Keratinocyte (primary cell): ENCODE measurements around the gene MTHFD2. TPM values are rescaled to one million over a fixed set of nuclear protein-coding genes. Genes with fewer than 3 reads are reported as not detected.

ENCODE experiments used
- DNase-seq: peaks from one replicate; pipeline ENCODE4 v3.0.0-alpha.2; 2011; ENCODE audit warnings: low read depth, missing footprints, low spot score
- FAIRE-seq: peaks from 2 replicates; lab custom pipeline; 2011; peaks lifted over from hg19 to GRCh38; lab: Jason Lieb, UNC
- H2AFZ ChIP-seq: 2 replicates; pipeline ENCODE4 v1.6.0; 2012; ENCODE audit warnings: low read length, control low read depth, inconsistent platforms; ENCODE audit not compliant: control insufficient read depth
- H3K27ac ChIP-seq: 2 replicates; pipeline ENCODE4 v1.5.1; 2011; ENCODE audit warnings: low read length; ENCODE audit not compliant: control insufficient read depth, insufficient read depth
- H3K27me3 ChIP-seq: 3 replicates; pipeline ENCODE4 v1.6.0; 2011; ENCODE audit warnings: low read length; ENCODE audit not compliant: control insufficient read depth, insufficient read depth; ENCODE audit errors: extremely low read depth
- H3K36me3 ChIP-seq, 2 experiments: 2 replicates in 1 of 2; 3 replicates in 1 of 2; pipeline ENCODE4 v1.5.1; 2011; ENCODE audit warnings: low read length in 2 of 2, mild to moderate bottlenecking in 1 of 2; ENCODE audit not compliant: control insufficient read depth in 2 of 2, insufficient read depth in 2 of 2; ENCODE audit errors: extremely low read depth in 1 of 2
- H3K4me1 ChIP-seq: 3 replicates; pipeline ENCODE4 v1.5.1; 2011; ENCODE audit warnings: low read length; ENCODE audit not compliant: control insufficient read depth, insufficient read depth; ENCODE audit errors: extremely low read depth
- H3K4me2 ChIP-seq: 3 replicates; pipeline ENCODE4 v1.6.0; 2011; ENCODE audit warnings: low read depth, low read length; ENCODE audit not compliant: control insufficient read depth, insufficient read depth; ENCODE audit errors: extremely low read depth
- H3K4me3 ChIP-seq, 3 experiments: fragments of 200-600 bp in 1 of 3; sonication (generic) in 1 of 3; 2 replicates in 2 of 3; 3 replicates in 1 of 3; pipeline ENCODE4 v1.5.1; 2011 to 2016; ENCODE audit warnings: low read length in 3 of 3, mild to moderate bottlenecking in 3 of 3, control low read depth in 2 of 3, inconsistent platforms in 1 of 3, low read depth in 1 of 3, mixed read lengths in 1 of 3, mixed run types in 1 of 3, moderate library complexity in 1 of 3; ENCODE audit not compliant: control insufficient read depth in 2 of 3, insufficient read depth in 2 of 3; ENCODE audit errors: extremely low read depth in 1 of 3
- H3K79me2 ChIP-seq: 2 replicates; pipeline ENCODE4 v1.6.0; 2012; ENCODE audit warnings: low read length; ENCODE audit not compliant: control insufficient read depth, insufficient read depth
- H3K9ac ChIP-seq: 3 replicates; pipeline ENCODE4 v1.6.0; 2011; ENCODE audit warnings: low read length; ENCODE audit not compliant: control insufficient read depth, insufficient read depth; ENCODE audit errors: extremely low read depth
- H3K9me1 ChIP-seq: 3 replicates; pipeline ENCODE4 v1.6.0; 2011; ENCODE audit warnings: low read length; ENCODE audit not compliant: control insufficient read depth, insufficient read depth; ENCODE audit errors: extremely low read depth
- H3K9me3 ChIP-seq: 2 replicates; pipeline ENCODE4 v1.5.1; 2012; ENCODE audit warnings: low read depth, low read length; ENCODE audit not compliant: control insufficient read depth
- H4K20me1 ChIP-seq: 3 replicates; pipeline ENCODE4 v1.6.0; 2011; ENCODE audit warnings: low read length; ENCODE audit not compliant: control insufficient read depth, insufficient read depth; ENCODE audit errors: extremely low read depth
- CTCF ChIP-seq, 3 experiments: IDR thresholded peaks in 1 of 3; conservative IDR thresholded peaks in 1 of 3; optimal IDR thresholded peaks in 1 of 3; 2 replicates in 2 of 3; 3 replicates in 1 of 3; pipeline versions ENCODE3 to v1.5.1; 2011; ENCODE audit warnings: low read length in 3 of 3, mild to moderate bottlenecking in 3 of 3, moderate library complexity in 2 of 3, control low read depth in 1 of 3, inconsistent platforms in 1 of 3; ENCODE audit not compliant: insufficient read depth in 2 of 3; ENCODE audit errors: extremely low read depth in 1 of 3
- EZH2 ChIP-seq: IDR thresholded peaks from one replicate; pipeline ENCODE4 v1.6.1; 2012; ENCODE audit warnings: inconsistent platforms, mild to moderate bottlenecking, low read length, moderate library complexity
- dilution Hi-C: fragments of 300-500 bp; cut with MboI; formaldehyde crosslinking; loops from one replicate; pipeline ENCODE4 v1.7.0; 2020; ENCODE audit warnings: low sequenced_read_pairs; ENCODE audit not compliant: extremely low pct_ligation_motif_present
- polyA plus RNA-seq, 5 experiments: library from polyadenylated mRNA; depleted of rRNA in 3 of 5; stranded (reverse) in 3 of 5; stranded (forward) in 1 of 5; unstranded in 1 of 5; fragments of >200 nt; gene quantifications; 1 replicate in 1 of 5; 2 replicates in 3 of 5; 3 replicates in 1 of 5; pipeline versions ENCODE4 v1.2.1 to v1.2.3, GENCODE V29; 2011 to 2012; ENCODE audit warnings: missing spikeins in 2 of 5, low read depth in 1 of 5, low replicate concordance in 1 of 5

MTHFD2 gene
- polyA plus RNA-seq, 1 donor (not counting 4 experiments of a cell fraction or from before 2014, with no cell fraction given): 114 TPM

- no peak overlapping the region for H3K9ac ChIP-seq
- no peak overlapping the region for H3K27ac ChIP-seq
- H3K27me3 ChIP-seq: no peaks in the 10 kb centered on the region
- dilution Hi-C loops: no loop called here
- H3K9me1 ChIP-seq: no peaks in the 10 kb centered on the region
- no peaks in the 10 kb centered on the region for H3K36me3 ChIP-seq
- no peak overlapping the region for H3K4me2 ChIP-seq
- TF ChIP-seq EZH2: no peak
- no peak for TF ChIP-seq CTCF (optimal IDR thresholded peaks at IDR 0.05 in 1 of 3, IDR thresholded peaks at IDR 0.05 in 1 of 3, conservative IDR thresholded peaks at IDR 0.05 in 1 of 3; ENCODE audit: extremely low read depth in 1 of 3, insufficient read depth in 2 of 3, low read length in 3 of 3)
- FAIRE-seq (no peak), DNase-seq (no peak)
- H2AFZ ChIP-seq: no peak overlapping the region
- no peaks in the 10 kb centered on the region for H4K20me1 ChIP-seq
- no peaks in the 10 kb centered on the region for H3K79me2 ChIP-seq
- H3K4me1 ChIP-seq: no peaks in the 10 kb centered on the region
- H3K9me3 ChIP-seq: no peaks in the 10 kb centered on the region
- no peak overlapping the region for H3K4me3 ChIP-seq
These were observed 45.9 kb downstream of the MTHFD2 start for GRCh38 chr2:74244286-74244685.

- no peak for FAIRE-seq
- TF ChIP-seq EZH2 (no peak), CTCF (optimal IDR thresholded peaks at IDR 0.05 in 1 of 3, IDR thresholded peaks at IDR 0.05 in 1 of 3, conservative IDR thresholded peaks at IDR 0.05 in 1 of 3; ENCODE audit: extremely low read depth in 1 of 3, insufficient read depth in 2 of 3, low read length in 3 of 3) (no peak)
These were observed 48.2 kb downstream of the MTHFD2 start for GRCh38 chr2:74246496-74247195.

More at GRCh38 chr2:74246496-74247195, 48.2 kb downstream of the MTHFD2 start:
- Histone ChIP-seq H3K9me1 (no peaks in the 10 kb centered on the region), H3K4me3 (no peak overlapping the region), H3K4me2 (no peak overlapping the region), H3K9me3 (no peaks in the 10 kb centered on the region), H3K27ac (no peak overlapping the region), H3K9ac (no peak overlapping the region), H4K20me1 (no peaks in the 10 kb centered on the region), H2AFZ (no peak overlapping the region), H3K4me1 (no peaks in the 10 kb centered on the region), H3K36me3 (no peaks in the 10 kb centered on the region), H3K79me2 (no peaks in the 10 kb centered on the region), H3K27me3 (no peaks in the 10 kb centered on the region)
- dilution Hi-C loops: no loop called here
- DNase-seq: no peak
